ENCODE measurements around the gene MYO6. TPM values are rescaled to one million over a fixed set of nuclear protein-coding genes. Genes with fewer than 3 reads are reported as not detected.
"Not testable (repeated sequence)": the region's sequence is repeated elsewhere in the genome, so short reads cannot be mapped to it uniquely, and the experiment has no call there.

The MYO6 gene
- total RNA-seq, 2 experiments from 2014 or later: 4.3 to 4.6 TPM

- Mint-ChIP-seq H3K4me3 (no peak overlapping the region), H3K27ac (no peak overlapping the region), H3K4me1 (no peaks in the 10 kb centered on the region), H3K36me3 (ENCODE audit: low read depth) (no peaks in the 10 kb centered on the region), H3K9me3 (no peaks in the 10 kb centered on the region), H3K27me3 (no peaks in the 10 kb centered on the region)
- CTCF ChIA-PET: no interaction called here
- POLR2A ChIA-PET: no interaction called here
- no peak for DNase-seq
Measured at GRCh38 chr6:75896526-75896925, 147.5 kb downstream of the MYO6 start.

GRCh38 chr6:75900216-75900615 is 151.2 kb downstream of the MYO6 start:
- H3K36me3 Mint-ChIP-seq (ENCODE audit: low read depth); H3K4me1 Mint-ChIP-seq; H3K4me3 Mint-ChIP-seq; H3K9me3 Mint-ChIP-seq; POLR2A ChIA-PET; CTCF ChIA-PET; H3K27me3 Mint-ChIP-seq; H3K27ac Mint-ChIP-seq; DNase-seq: not testable (repeated sequence)

DNA sequence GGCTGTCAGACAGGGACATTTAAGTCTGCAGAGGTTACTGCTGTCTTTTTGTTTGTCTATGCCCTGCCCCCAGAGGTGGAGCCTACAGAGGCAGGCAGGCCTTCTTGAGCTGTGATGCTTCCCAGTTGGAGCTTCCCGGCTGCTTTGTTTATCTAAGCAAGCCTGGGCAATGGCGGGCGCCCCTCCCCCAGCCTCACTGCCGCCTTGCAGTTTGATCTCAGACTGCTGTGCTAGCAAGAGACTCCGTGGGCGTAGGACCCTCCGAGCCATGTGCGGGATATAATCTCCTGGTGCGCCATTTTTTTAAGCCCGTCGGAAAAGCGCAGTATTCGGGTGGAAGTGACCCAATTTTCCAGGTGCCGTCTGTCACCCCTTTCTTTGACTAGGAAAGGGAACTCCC is 156.1 kb downstream of the MYO6 start:
- H3K36me3 Mint-ChIP-seq (ENCODE audit: low read depth); H3K27ac Mint-ChIP-seq; DNase-seq; POLR2A ChIA-PET; H3K27me3 Mint-ChIP-seq; H3K4me1 Mint-ChIP-seq; H3K4me3 Mint-ChIP-seq; H3K9me3 Mint-ChIP-seq: not testable (repeated sequence)
- CTCF ChIA-PET: interaction anchor here (3.0 kb wide), 1 partner anchor 11 kb away, joined by 12 read pairs; no protein-coding TSS in a partner anchor

- H3K4me3 Mint-ChIP-seq: no peak overlapping the region
- H3K27me3 Mint-ChIP-seq: no peaks in the 10 kb centered on the region
- CTCF ChIA-PET: interaction anchor here (3.0 kb wide), 1 partner anchor 13 kb away, joined by 12 read pairs; no protein-coding TSS in a partner anchor
- no peaks in the 10 kb centered on the region for H3K9me3 Mint-ChIP-seq
- H3K36me3 Mint-ChIP-seq (ENCODE audit: low read depth): no peaks in the 10 kb centered on the region
- POLR2A ChIA-PET: no interaction called here
- H3K27ac Mint-ChIP-seq: no peak overlapping the region
- DNase-seq: no peak
- H3K4me1 Mint-ChIP-seq: no peaks in the 10 kb centered on the region
Measured at GRCh38 chr6:75906871-75907270, 157.8 kb downstream of the MYO6 start.

DNA sequence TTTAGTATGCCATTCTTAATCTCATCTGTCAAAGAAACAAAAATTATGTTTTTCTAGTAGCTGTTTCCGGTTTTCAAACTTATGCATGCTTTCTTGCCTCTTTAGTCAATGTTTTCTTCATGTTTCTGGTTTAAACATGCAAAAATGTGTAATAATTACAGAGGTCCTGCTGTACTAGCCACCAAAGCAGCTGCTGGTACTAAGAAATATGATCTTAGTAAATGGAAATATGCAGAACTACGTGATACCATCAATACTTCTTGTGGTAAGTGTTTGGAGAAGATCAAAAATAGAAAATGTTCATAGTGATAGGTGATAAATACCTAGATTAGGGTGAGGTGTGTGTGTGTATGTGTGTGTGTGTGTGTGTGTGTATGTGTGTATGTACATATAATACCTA is 158.4 kb downstream of the MYO6 start:
- Mint-ChIP-seq H3K9me3 (no peaks in the 10 kb centered on the region), H3K36me3 (ENCODE audit: low read depth) (no peaks in the 10 kb centered on the region)

GRCh38 chr6:75913040-75913439 is 164.0 kb downstream of the MYO6 start:
- Mint-ChIP-seq H3K36me3 (ENCODE audit: low read depth) (no peaks in the 10 kb centered on the region), H3K27ac (no peak overlapping the region), H3K4me3 (no peak overlapping the region), H3K9me3 (no peaks in the 10 kb centered on the region), H3K27me3 (no peaks in the 10 kb centered on the region), H3K4me1 (no peaks in the 10 kb centered on the region)
- ChIA-PET CTCF (interaction anchor here (1.2 to 1.3 kb wide), 2 partner anchors 20 to 22 kb away, joined by 4 to 5 read pairs; no protein-coding TSS in a partner anchor), POLR2A (no interaction called here)
- no peak for DNase-seq

More for the DNA sequence above, 158.4 kb downstream of the MYO6 start:
- no peaks in the 10 kb centered on the region for H3K4me1 Mint-ChIP-seq
- ChIA-PET CTCF (interaction anchor here (3.0 kb wide), 1 partner anchor 14 kb away, joined by 12 read pairs; no protein-coding TSS in a partner anchor), POLR2A (no interaction called here)
- no peak for DNase-seq
- no peaks in the 10 kb centered on the region for H3K27me3 Mint-ChIP-seq
- H3K4me3 Mint-ChIP-seq: no peak overlapping the region
- no peak overlapping the region for H3K27ac Mint-ChIP-seq

DNA sequence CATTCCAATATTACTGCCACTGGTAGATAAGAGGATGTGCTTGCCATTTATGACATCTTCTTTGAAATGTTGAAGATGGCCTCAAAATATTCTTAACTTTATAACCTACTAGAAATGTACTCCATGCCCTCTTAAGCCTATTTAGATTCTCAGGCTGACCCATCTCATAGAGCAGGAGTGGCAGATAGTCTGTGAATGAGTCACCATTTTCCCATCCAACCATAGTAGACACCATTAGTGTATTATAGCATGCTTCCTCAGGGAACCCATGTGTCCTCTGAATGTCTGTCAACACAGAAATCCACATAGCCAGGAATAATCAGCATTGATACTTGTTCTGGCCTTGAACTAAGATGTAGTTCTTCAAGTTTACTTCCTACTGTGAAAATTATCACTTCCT is 173.2 kb downstream of the MYO6 start:
- no peak for DNase-seq
- H3K27ac Mint-ChIP-seq: no peak overlapping the region
- no peaks in the 10 kb centered on the region for H3K9me3 Mint-ChIP-seq
- CTCF ChIA-PET: interaction anchor here (1.9 kb wide), 1 partner anchor 28 kb away, joined by 8 read pairs; no protein-coding TSS in a partner anchor
- H3K36me3 Mint-ChIP-seq (ENCODE audit: low read depth): no peaks in the 10 kb centered on the region
- no peaks in the 10 kb centered on the region for H3K4me1 Mint-ChIP-seq
- POLR2A ChIA-PET: no interaction called here
- H3K4me3 Mint-ChIP-seq: no peak overlapping the region
- no peaks in the 10 kb centered on the region for H3K27me3 Mint-ChIP-seq

- Mint-ChIP-seq H3K27ac (no peak overlapping the region), H3K4me3 (no peak overlapping the region), H3K27me3 (peaks cover 3% of the 10 kb centered on the region), H3K36me3 (ENCODE audit: low read depth) (no peaks in the 10 kb centered on the region), H3K4me1 (no peaks in the 10 kb centered on the region), H3K9me3 (no peaks in the 10 kb centered on the region)
- DNase-seq: no peak
- POLR2A ChIA-PET: no interaction called here
- CTCF ChIA-PET: no interaction called here
Measured at GRCh38 chr6:75926293-75927168, 177.5 kb downstream of the MYO6 start.

DNA sequence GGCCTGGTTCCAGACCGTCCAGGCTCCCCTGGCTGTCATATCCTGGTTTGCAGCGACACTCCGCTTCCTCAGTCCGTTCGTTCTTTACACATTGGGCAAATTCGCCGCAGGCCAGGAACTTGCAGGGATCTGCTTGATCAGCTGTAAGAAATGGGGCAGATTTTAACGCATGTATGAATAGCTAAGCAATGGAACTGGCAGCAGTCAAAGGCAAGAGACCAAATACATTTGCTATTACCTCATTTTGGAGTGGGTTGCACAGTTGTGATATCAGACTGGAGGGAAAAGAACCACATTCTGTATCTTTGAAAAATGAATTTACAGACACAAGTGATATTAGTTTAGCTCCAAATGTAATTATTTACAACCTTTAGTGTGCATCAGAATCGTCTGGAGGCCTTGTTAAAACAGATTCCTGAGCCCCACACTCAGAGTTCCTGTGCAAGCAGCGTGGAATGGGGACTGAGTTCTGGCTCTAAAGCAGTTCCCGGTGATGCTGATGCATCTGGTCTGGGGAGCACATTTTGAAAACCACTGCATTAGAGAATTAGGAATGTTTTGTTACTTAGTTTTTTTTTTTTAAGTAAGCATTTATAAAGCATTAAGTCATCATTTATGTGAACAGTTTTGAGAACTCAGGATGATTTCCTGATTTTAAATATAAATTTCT is 182.1 kb downstream of the MYO6 start:
- CTCF ChIA-PET: interaction anchor here (5.0 kb wide), 1 partner anchor 38 kb away, joined by 23 read pairs; no protein-coding TSS in a partner anchor
- Mint-ChIP-seq H3K27ac (no peak overlapping the region), H3K27me3 (peaks cover 13% of the 10 kb centered on the region), H3K4me3 (no peak overlapping the region), H3K4me1 (peaks cover 4% of the 10 kb centered on the region), H3K36me3 (ENCODE audit: low read depth) (no peaks in the 10 kb centered on the region), H3K9me3 (no peaks in the 10 kb centered on the region)
- POLR2A ChIA-PET: no interaction called here
- no peak for DNase-seq

GRCh38 chr6:75932067-75932466 is 183.0 kb downstream of the MYO6 start:
- Mint-ChIP-seq H3K4me1 (peaks cover 4% of the 10 kb centered on the region), H3K4me3 (no peak overlapping the region), H3K27ac (no peak overlapping the region), H3K36me3 (ENCODE audit: low read depth) (no peaks in the 10 kb centered on the region), H3K9me3 (no peaks in the 10 kb centered on the region), H3K27me3 (peaks cover 16% of the 10 kb centered on the region)
- POLR2A ChIA-PET: no interaction called here
- CTCF ChIA-PET: interaction anchor here (5.0 kb wide), 1 partner anchor 39 kb away, joined by 23 read pairs; no protein-coding TSS in a partner anchor
- DNase-seq: no peak

- no peak for DNase-seq
- H3K9me3 Mint-ChIP-seq: no peaks in the 10 kb centered on the region
- H3K4me3 Mint-ChIP-seq: no peak overlapping the region
- ChIA-PET CTCF (interaction anchor here (0.9 to 5.0 kb wide), 5 partner anchors 11 to 40 kb away, joined by 3 to 23 read pairs (median 5); no protein-coding TSS in a partner anchor), POLR2A (no interaction called here)
- no peaks in the 10 kb centered on the region for H3K36me3 Mint-ChIP-seq (ENCODE audit: low read depth)
- H3K27me3 Mint-ChIP-seq: peaks cover 13% of the 10 kb centered on the region
- H3K27ac Mint-ChIP-seq: no peak overlapping the region
- peaks cover 4% of the 10 kb centered on the region for H3K4me1 Mint-ChIP-seq
Measured at GRCh38 chr6:75933387-75933975, 184.4 kb downstream of the MYO6 start.

- H3K27ac Mint-ChIP-seq: no peak overlapping the region
- H3K27me3 Mint-ChIP-seq: peaks cover 13% of the 10 kb centered on the region
- H3K9me3 Mint-ChIP-seq: no peaks in the 10 kb centered on the region
- POLR2A ChIA-PET: no interaction called here
- CTCF ChIA-PET: interaction anchor here (1.1 to 5.0 kb wide), 7 partner anchors 9 to 288 kb away, joined by 3 to 23 read pairs (median 4); no protein-coding TSS in a partner anchor
- DNase-seq: peak; percentile 27
- H3K4me3 Mint-ChIP-seq: no peak overlapping the region
- no peaks in the 10 kb centered on the region for H3K36me3 Mint-ChIP-seq (ENCODE audit: low read depth)
- peaks cover 4% of the 10 kb centered on the region for H3K4me1 Mint-ChIP-seq
Measured at GRCh38 chr6:75934643-75935472, 185.8 kb downstream of the MYO6 start.
